Measurements from ENCODE around the gene C4orf46.

Gene C4orf46

GRCh38 chr4:158622251-158622650 lies 49.4 kb downstream of the C4orf46 start:
- Mint-ChIP-seq H3K27me3 (ENCODE audit: low read depth) (peaks cover 28% of the 10 kb centered on the region), H3K36me3 (ENCODE audit: low read depth) (no peaks in the 10 kb centered on the region), H3K9me3 (no peaks in the 10 kb centered on the region), H3K27ac (no peak overlapping the region), H3K4me3 (no peak overlapping the region), H3K4me1 (ENCODE audit: low read depth) (no peaks in the 10 kb centered on the region)

- no peak overlapping the region for H3K27ac Mint-ChIP-seq
- peaks cover 28% of the 10 kb centered on the region for H3K27me3 Mint-ChIP-seq (ENCODE audit: low read depth)
- H3K4me1 Mint-ChIP-seq (ENCODE audit: low read depth), result no peaks in the 10 kb centered on the region
- H3K36me3 Mint-ChIP-seq (ENCODE audit: low read depth), result no peaks in the 10 kb centered on the region
- no peak overlapping the region for H3K4me3 Mint-ChIP-seq
- no peaks in the 10 kb centered on the region for H3K9me3 Mint-ChIP-seq
Measured at GRCh38 chr4:158621729-158622128, 50.0 kb downstream of the C4orf46 start.

- Mint-ChIP-seq H3K9me3 (no peaks in the 10 kb centered on the region), H3K4me1 (ENCODE audit: low read depth) (no peaks in the 10 kb centered on the region), H3K4me3 (no peak overlapping the region), H3K36me3 (ENCODE audit: low read depth) (no peaks in the 10 kb centered on the region), H3K27me3 (ENCODE audit: low read depth) (peaks cover 22% of the 10 kb centered on the region), H3K27ac (no peak overlapping the region)
Measured at GRCh38 chr4:158617956-158618355, 53.7 kb downstream of the C4orf46 start.

All from T-helper 1 cell treated with Interleukin-12 subunit alpha and Interleukin-12 subunit beta and Interleukin-4 antibody, amounts not matched to agents 30 μg/mL and 1 μg/mL, for 36 hours (primary cell).